H1 (cell line): ENCODE data around the gene BIRC5. TPM values are rescaled to one million over a fixed set of nuclear protein-coding genes. Genes with fewer than 3 reads are reported as not detected.

Experiments used
- CTCF ChIA-PET: fragments of 300-600 bp; sonication (Branson Sonifier 250); formaldehyde crosslinking; loops from one replicate; lab custom pipeline; 2021; ENCODE audit not compliant: partially characterized antibody; lab: Charles Lee
- POLR2A ChIA-PET: fragments of 300-600 bp; sonication (Branson Sonifier 250); formaldehyde crosslinking; loops from one replicate; lab custom pipeline; 2021; ENCODE audit warnings: inconsistent platforms; ENCODE audit not compliant: partially characterized antibody; lab: Charles Lee
- DNase-seq, 2 experiments: peaks; one replicate each; pipeline versions ENCODE4 v3.0.0 to v3.0.0-alpha.2; 2010 to 2022; ENCODE audit warnings: low spot score in 2 of 2, low read depth in 1 of 2, mixed read lengths in 1 of 2
- FAIRE-seq: peaks from 2 replicates; lab custom pipeline; 2011; peaks lifted over from hg19 to GRCh38; lab: Jason Lieb, UNC
- H2AFZ ChIP-seq: 2 replicates; pipeline ENCODE4 v1.8.1; 2012; ENCODE audit warnings: low read length, inconsistent platforms
- H2AK5ac ChIP-seq: 2 replicates; pipeline ENCODE4 v1.6.1; 2013; ENCODE audit warnings: low read depth, low read length
- H2BK120ac ChIP-seq: replicated peaks from 2 replicates; pipeline ENCODE3; 2013; ENCODE audit warnings: low read depth, low read length, inconsistent platforms
- H2BK12ac ChIP-seq: 2 replicates; pipeline ENCODE4 v1.6.1; 2013; ENCODE audit warnings: low read depth, low read length
- H2BK15ac ChIP-seq: 2 replicates; pipeline ENCODE4 v1.6.1; 2013; ENCODE audit warnings: low read length
- H2BK20ac ChIP-seq: 2 replicates; pipeline ENCODE4 v1.6.1; 2013; ENCODE audit warnings: low read length
- H2BK5ac ChIP-seq: 2 replicates; pipeline ENCODE4 v1.6.1; 2013; ENCODE audit warnings: low read depth, low read length
- H3K14ac ChIP-seq: 2 replicates; pipeline ENCODE4 v1.6.1; 2013; ENCODE audit warnings: inconsistent platforms; ENCODE audit not compliant: insufficient read length
- H3K18ac ChIP-seq: 2 replicates; pipeline ENCODE4 v1.6.1; 2013; ENCODE audit warnings: low read length; ENCODE audit errors: extremely low read depth
- H3K23ac ChIP-seq: 2 replicates; pipeline ENCODE4 v1.6.1; 2013; ENCODE audit warnings: inconsistent platforms; ENCODE audit not compliant: insufficient read length
- H3K23me2 ChIP-seq: 2 replicates; pipeline ENCODE4 v1.6.1; 2013; ENCODE audit warnings: low read depth, low read length
- H3K27ac ChIP-seq: 2 replicates; pipeline ENCODE4 v1.6.1; 2011; ENCODE audit warnings: low read depth, low read length, inconsistent platforms
- H3K27me3 ChIP-seq, 4 experiments: replicated peaks in 1 of 4; 1 replicate in 1 of 4; 2 replicates in 3 of 4; pipeline versions ENCODE4 v1.6.1 to v1.8.1; 2011 to 2013; ENCODE audit warnings: low read length in 3 of 4, mild to moderate bottlenecking in 3 of 4, inconsistent platforms in 2 of 4, mixed read lengths in 2 of 4, moderate library complexity in 1 of 4; ENCODE audit not compliant: control insufficient read depth in 3 of 4, insufficient read depth in 3 of 4; ENCODE audit errors: extremely low read depth in 1 of 4
- H3K36me3 ChIP-seq, 4 experiments: 2 replicates each; pipeline versions ENCODE4 v1.6.1 to v1.8.1; 2011 to 2013; ENCODE audit warnings: mild to moderate bottlenecking in 4 of 4, low read length in 3 of 4, moderate library complexity in 2 of 4, control low read depth in 1 of 4, inconsistent platforms in 1 of 4; ENCODE audit not compliant: insufficient read depth in 4 of 4, control insufficient read depth in 2 of 4
- H3K4ac ChIP-seq: replicated peaks from 2 replicates; pipeline ENCODE3; 2013; ENCODE audit warnings: low read length, low read depth, mixed read lengths, inconsistent platforms; ENCODE audit not compliant: insufficient read length
- H3K4me1 ChIP-seq, 4 experiments: replicated peaks in 1 of 4; 1 replicate in 1 of 4; 2 replicates in 3 of 4; pipeline versions ENCODE4 v1.6.1 to v1.8.1; 2011 to 2013; ENCODE audit warnings: low read length in 3 of 4, inconsistent platforms in 2 of 4, mixed read lengths in 1 of 4; ENCODE audit not compliant: insufficient read depth in 4 of 4, control insufficient read depth in 3 of 4
- H3K4me2 ChIP-seq, 2 experiments: 2 replicates each; pipeline versions ENCODE4 v1.6.1 to v1.8.1; 2011 to 2013; ENCODE audit warnings: low read depth in 2 of 2, low read length in 2 of 2, control low read depth in 1 of 2, inconsistent platforms in 1 of 2, mild to moderate bottlenecking in 1 of 2; ENCODE audit not compliant: insufficient read depth in 1 of 2
- H3K4me3 ChIP-seq, 4 experiments: fragments of 200-600, 300-600 bp in 1 of 4; sonication (generic), shearing (Covaris generic), sonication (Bioruptor Twin) in 1 of 4; 2 replicates each; pipeline versions ENCODE4 v1.5.1 to v1.8.1; 2011 to 2016; ENCODE audit warnings: low read length in 4 of 4, low read depth in 3 of 4, control low read depth in 2 of 4, inconsistent platforms in 2 of 4, mild to moderate bottlenecking in 2 of 4, mixed read lengths in 1 of 4, moderate library complexity in 1 of 4; ENCODE audit not compliant: insufficient read depth in 2 of 4; ENCODE audit errors: extremely low read depth in 1 of 4
- H3K56ac ChIP-seq: replicated peaks from 2 replicates; pipeline ENCODE3; 2013; ENCODE audit warnings: low read depth, mild to moderate bottlenecking, mixed read lengths, low read length, inconsistent platforms; ENCODE audit not compliant: insufficient read length
- H3K79me1 ChIP-seq: 2 replicates; pipeline ENCODE4 v1.6.1; 2013; ENCODE audit warnings: low read depth, low read length, control low read depth
- H3K79me2 ChIP-seq, 2 experiments: 2 replicates each; pipeline versions ENCODE4 v1.6.1 to v1.8.1; 2012 to 2013; ENCODE audit warnings: low read length in 2 of 2, mild to moderate bottlenecking in 2 of 2, inconsistent platforms in 1 of 2; ENCODE audit not compliant: insufficient read depth in 2 of 2, control insufficient read depth in 1 of 2
- H3K9ac ChIP-seq, 4 experiments: replicated peaks in 1 of 4; 1 replicate in 1 of 4; 2 replicates in 3 of 4; pipeline versions ENCODE4 v1.6.1 to v1.8.1; 2011 to 2013; ENCODE audit warnings: low read depth in 3 of 4, low read length in 3 of 4, control low read depth in 2 of 4, mild to moderate bottlenecking in 2 of 4, moderate library complexity in 2 of 4, inconsistent platforms in 1 of 4; ENCODE audit errors: extremely low read depth in 1 of 4
- H3K9me3 ChIP-seq, 2 experiments: 2 replicates each; pipeline versions ENCODE4 v1.6.1 to v1.8.1; 2012 to 2013; ENCODE audit warnings: mild to moderate bottlenecking in 2 of 2, moderate library complexity in 2 of 2, control low read depth in 1 of 2, inconsistent platforms in 1 of 2, low read depth in 1 of 2, low read length in 1 of 2, mixed read lengths in 1 of 2; ENCODE audit not compliant: insufficient read depth in 2 of 2
- H4K20me1 ChIP-seq, 2 experiments: replicated peaks in 1 of 2; 2 replicates each; pipeline versions ENCODE3 to v1.8.1; 2011 to 2013; ENCODE audit warnings: inconsistent platforms in 2 of 2, low read length in 2 of 2, mild to moderate bottlenecking in 1 of 2; ENCODE audit not compliant: insufficient read depth in 2 of 2, control insufficient read depth in 1 of 2
- H4K5ac ChIP-seq: 2 replicates; pipeline ENCODE4 v1.6.1; 2013; ENCODE audit warnings: low read length, low read depth, mixed read lengths, inconsistent platforms; ENCODE audit not compliant: insufficient read length
- H4K8ac ChIP-seq: 2 replicates; pipeline ENCODE4 v1.8.0; 2013; ENCODE audit warnings: mild to moderate bottlenecking, moderate library complexity, low read length, inconsistent platforms; ENCODE audit not compliant: insufficient read depth; ENCODE audit errors: extremely low read depth
- H4K91ac ChIP-seq: replicated peaks from 2 replicates; pipeline ENCODE3; 2013; ENCODE audit warnings: low read length, mixed read lengths, inconsistent platforms; ENCODE audit not compliant: insufficient read length
- ATF2 ChIP-seq: IDR thresholded peaks from 2 replicates; pipeline ENCODE4 v1.6.1; 2012; ENCODE audit warnings: low read length, inconsistent platforms
- GTF2F1 ChIP-seq: IDR thresholded peaks from 2 replicates; pipeline ENCODE4 v1.6.1; 2012; ENCODE audit warnings: low read depth, low read length, improper control_type of control experiment, borderline replicate concordance
- TEAD4 ChIP-seq: IDR thresholded peaks from 2 replicates; pipeline ENCODE4 v1.6.1; 2012; ENCODE audit warnings: low read depth, low read length, inconsistent platforms, mixed read lengths
- WGBS, 2 experiments: shearing (Covaris generic) in 1 of 2; methylation state at CpG; one replicate each; pipeline versions ENCODE4 v1.1.6 to v1.1.7; 2013 to 2015; ENCODE audit warnings: low lambda C conversion rate in 2 of 2, mixed read lengths in 2 of 2, inconsistent platforms in 1 of 2, low coverage in 1 of 2, missing lambda C conversion rate in 1 of 2; ENCODE audit not compliant: insufficient replicate concordance in 2 of 2, insufficient coverage in 1 of 2, insufficient read length in 1 of 2; ENCODE audit errors: extremely low coverage in 1 of 2, missing lambda C conversion rate in 1 of 2; 5-methylcytosine and 5-hydroxymethylcytosine counted together
- polyA plus RNA-seq, 7 experiments: library from polyadenylated mRNA; depleted of rRNA in 3 of 7; stranded (reverse) in 5 of 7; unstranded in 2 of 7; fragments of >200 nt in 5 of 7; fragments of 200-250 nt in 2 of 7; gene quantifications; 1 replicate in 5 of 7; 2 replicates in 1 of 7; 4 replicates in 1 of 7; pipeline versions ENCODE4 v1.2.1 to v1.2.3, GENCODE V29; 2011 to 2013; ENCODE audit warnings: missing spikeins in 2 of 7, mixed read lengths in 2 of 7
- total RNA-seq: library from RNA; stranded (reverse); fragmentation: NEBNext Ultra II Directional; extraction: Animal tissue kit (Norgen Biotek cat#: 25700); gene quantifications from 2 replicates; pipeline ENCODE4 v1.2.1, GENCODE V29; 2021

The BIRC5 gene
- total and polyA plus RNA-seq, 2 of the 8 experiments (the other 6 are each of a cell fraction or from before 2014, with no cell fraction given): 42.2 to 108 TPM

- Histone ChIP-seq H3K14ac (no peak overlapping the region), H2BK15ac (no peak overlapping the region), H3K27me3 (no peaks in the 10 kb centered on the region), H3K9ac (no peak overlapping the region), H3K4ac (no peak overlapping the region), H3K18ac (no peak overlapping the region), H2BK20ac (no peak overlapping the region), H3K9me3 (no peaks in the 10 kb centered on the region), H4K91ac (no peak overlapping the region), H3K4me3 (no peak overlapping the region), H3K4me2 (no peak overlapping the region), H3K27ac (no peak overlapping the region), H3K56ac (no peak overlapping the region), H3K23ac (no peak overlapping the region), H2BK12ac (no peak overlapping the region), H3K79me1 (peaks cover 4% of the 10 kb centered on the region; the same call in 1 of the 2 replicates), H2AK5ac (no peak overlapping the region), H2BK120ac (no peak overlapping the region), H4K20me1 (peaks cover 2 to 5% of the 10 kb centered on the region in 2 experiments), H2BK5ac (no peak overlapping the region; the same call in 1 of the 2 replicates), H4K8ac (no peak overlapping the region; the same call in 1 of the 2 replicates), H4K5ac (no peak overlapping the region), H3K23me2 (no peaks in the 10 kb centered on the region), H2AFZ (no peak overlapping the region), H3K36me3 (peaks cover 0 to 19% (median 1%) of the 10 kb centered on the region in 4 experiments; a peak in 4 of 8 replicates), H3K4me1 (no peaks in the 10 kb centered on the region; a peak in 1 of 7 replicates), H3K79me2 (no peaks in the 10 kb centered on the region; a peak in 1 of 4 replicates)
- no peak for FAIRE-seq
- WGBS, 2 experiments: 93% methylated on average over 22 of the region's 22 CpGs; no CpG with 5 or more reads in 1 of the 2 experiments
- no peak for TF ChIP-seq ATF2
- TF ChIP-seq TEAD4: no peak
- no peak for TF ChIP-seq GTF2F1
- ChIA-PET POLR2A (interaction anchor here (0.6 to 5.8 kb wide), 2 partner anchors 16 to 18 kb away, joined by 3 to 36 read pairs; partner anchors contain the start of genes AFMID and TK1), CTCF (interaction anchor here (0.9 to 10.2 kb wide), 5 partner anchors 13 to 29 kb away, joined by 3 to 65 read pairs (median 6); partner anchors contain the start of genes AFMID and TK1)
- DNase-seq: no peak
Measured at GRCh38 chr17:78204387-78205123, 9.5 kb upstream of the BIRC5 start.
